UCSD-AML1 (cell line): ENCODE results near the gene CALHM3.
A peak's percentile ranks its signal among the peaks of the same experiment; 100 is the strongest.

Experiments used
- DNase-seq: peaks from one replicate; lab custom pipeline; 2025; ENCODE audit not compliant: unreplicated experiment; lab: John Stamatoyannopoulos, UW

The CALHM3 gene

GRCh38 chr10:103451091-103451813, 27.8 kb downstream of the CALHM3 start:
- DNase-seq = peak; percentile 43

GRCh38 chr10:103450201-103450695, 28.8 kb downstream of the CALHM3 start:
- no peak for DNase-seq

GRCh38 chr10:103449208-103450144, 29.6 kb downstream of the CALHM3 start:
- no peak for DNase-seq

GRCh38 chr10:103448746-103449145, 30.3 kb downstream of the CALHM3 start:
- DNase-seq = no peak

GRCh38 chr10:103447187-103447586, 31.9 kb downstream of the CALHM3 start:
- DNase-seq = no peak

- DNase-seq = no peak
Measured at GRCh38 chr10:103445767-103446567, 33.1 kb downstream of the CALHM3 start.

GRCh38 chr10:103445366-103445765, 33.7 kb downstream of the CALHM3 start:
- no peak for DNase-seq

GRCh38 chr10:103444478-103444877, 34.6 kb downstream of the CALHM3 start:
- no peak for DNase-seq

GRCh38 chr10:103443475-103444185, 35.4 kb downstream of the CALHM3 start:
- DNase-seq = no peak

- no peak for DNase-seq
Measured at GRCh38 chr10:103442031-103442461, 37.0 kb downstream of the CALHM3 start.

GRCh38 chr10:103441611-103442010, 37.4 kb downstream of the CALHM3 start:
- DNase-seq = no peak

- DNase-seq = no peak
Measured at GRCh38 chr10:103441206-103441605, 37.8 kb downstream of the CALHM3 start.

GRCh38 chr10:103440416-103440815, 38.6 kb downstream of the CALHM3 start:
- DNase-seq = no peak

GRCh38 chr10:103439776-103440175, 39.3 kb downstream of the CALHM3 start:
- DNase-seq = no peak

GRCh38 chr10:103433858-103434257, 45.2 kb downstream of the CALHM3 start:
- no peak for DNase-seq

- DNase-seq = no peak
Measured at GRCh38 chr10:103431902-103432301, 47.1 kb downstream of the CALHM3 start.

- DNase-seq = no peak
Measured at GRCh38 chr10:103429647-103430046, 49.4 kb downstream of the CALHM3 start.

- DNase-seq = no peak
Measured at GRCh38 chr10:103428989-103429643, 49.9 kb downstream of the CALHM3 start.

GRCh38 chr10:103427866-103428265, 51.2 kb downstream of the CALHM3 start:
- no peak for DNase-seq

GRCh38 chr10:103423748-103424147, 55.3 kb downstream of the CALHM3 start:
- no peak for DNase-seq
